ENCODE data around the gene UBE4A. TPM values are rescaled to one million over a fixed set of nuclear protein-coding genes. Genes with fewer than 3 reads are reported as not detected.

The UBE4A gene
- total RNA-seq, 1 experiment from 2014 or later, result 57.9 TPM

DNA sequence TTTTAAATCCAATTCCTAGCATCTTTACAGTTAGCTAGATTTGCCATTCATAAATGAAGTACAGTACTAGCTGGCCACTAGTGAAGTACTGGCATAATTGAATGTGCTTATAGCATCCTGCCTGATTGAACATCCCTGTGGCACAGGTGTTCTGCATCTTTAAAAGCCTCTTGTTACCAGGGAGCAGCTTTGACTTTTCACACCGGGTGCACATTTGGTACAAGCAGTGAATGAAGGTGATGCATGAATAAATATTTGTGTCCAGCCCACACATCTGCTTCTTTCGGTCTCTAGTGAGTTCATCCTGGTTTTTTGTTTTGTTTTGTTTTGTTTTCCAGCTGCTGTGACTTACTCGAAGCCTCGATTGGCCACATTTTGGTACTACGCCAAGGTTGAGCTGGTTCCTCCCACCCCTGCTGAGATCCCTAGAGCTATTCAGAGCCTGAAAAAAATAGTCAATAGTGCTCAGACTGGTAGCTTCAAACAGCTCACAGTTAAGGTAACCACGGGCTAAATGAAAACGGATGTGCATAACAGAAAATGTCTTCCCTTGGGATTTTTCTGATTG lies 47.3 kb downstream of the UBE4A start:
- Histone ChIP-seq H3K27ac (ENCODE audit: low read length) (peak overlapping the region; percentile 32), H3K9me3 (ENCODE audit: control insufficient read depth, insufficient read depth, low read depth, low read length) (no peaks in the 10 kb centered on the region), H3K4me3 (ENCODE audit: low read depth in 2 of 2, low read length in 2 of 2) (no peak overlapping the region), H3K36me3 (ENCODE audit: control insufficient read depth, insufficient read depth, low read length) (peaks cover 45% of the 10 kb centered on the region), H3K27me3 (ENCODE audit: control insufficient read depth, insufficient read depth, low read length) (no peaks in the 10 kb centered on the region), H3K4me1 (ENCODE audit: control insufficient read depth, insufficient read depth, low read length) (peaks cover 62% of the 10 kb centered on the region)
- BruUV-seq (replicated peaks), result no TSS peak
- POLR2A ChIA-PET, result interaction anchor here (0.6 kb wide), 1 partner anchor 14 kb away, joined by 12 read pairs; no protein-coding TSS in a partner anchor
- intact Hi-C loops (cut with micrococcal nuclease; ENCODE audit: unreplicated experiment) (no loop called here), in situ Hi-C loops (cut with HindIII; ENCODE audit: low pct_unique_long_range_greater_than_20kb, low sequenced_read_pairs) (no loop called here)
- no peak for TF ChIP-seq SIN3A (IDR thresholded peaks at IDR 0.05; ENCODE audit: borderline replicate concordance, insufficient read depth, low read depth, low read length)
- no peak for TF ChIP-seq TCF7L2 (IDR thresholded peaks at IDR 0.05; ENCODE audit: low read depth, low read length)
- TF ChIP-seq, protein P1, sequence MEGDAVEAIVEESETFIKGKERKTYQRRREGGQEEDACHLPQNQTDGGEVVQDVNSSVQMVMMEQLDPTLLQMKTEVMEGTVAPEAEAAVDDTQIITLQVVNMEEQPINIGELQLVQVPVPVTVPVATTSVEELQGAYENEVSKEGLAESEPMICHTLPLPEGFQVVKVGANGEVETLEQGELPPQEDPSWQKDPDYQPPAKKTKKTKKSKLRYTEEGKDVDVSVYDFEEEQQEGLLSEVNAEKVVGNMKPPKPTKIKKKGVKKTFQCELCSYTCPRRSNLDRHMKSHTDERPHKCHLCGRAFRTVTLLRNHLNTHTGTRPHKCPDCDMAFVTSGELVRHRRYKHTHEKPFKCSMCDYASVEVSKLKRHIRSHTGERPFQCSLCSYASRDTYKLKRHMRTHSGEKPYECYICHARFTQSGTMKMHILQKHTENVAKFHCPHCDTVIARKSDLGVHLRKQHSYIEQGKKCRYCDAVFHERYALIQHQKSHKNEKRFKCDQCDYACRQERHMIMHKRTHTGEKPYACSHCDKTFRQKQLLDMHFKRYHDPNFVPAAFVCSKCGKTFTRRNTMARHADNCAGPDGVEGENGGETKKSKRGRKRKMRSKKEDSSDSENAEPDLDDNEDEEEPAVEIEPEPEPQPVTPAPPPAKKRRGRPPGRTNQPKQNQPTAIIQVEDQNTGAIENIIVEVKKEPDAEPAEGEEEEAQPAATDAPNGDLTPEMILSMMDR (IDR thresholded peaks at IDR 0.05), result no peak
- TF ChIP-seq, protein P2, sequence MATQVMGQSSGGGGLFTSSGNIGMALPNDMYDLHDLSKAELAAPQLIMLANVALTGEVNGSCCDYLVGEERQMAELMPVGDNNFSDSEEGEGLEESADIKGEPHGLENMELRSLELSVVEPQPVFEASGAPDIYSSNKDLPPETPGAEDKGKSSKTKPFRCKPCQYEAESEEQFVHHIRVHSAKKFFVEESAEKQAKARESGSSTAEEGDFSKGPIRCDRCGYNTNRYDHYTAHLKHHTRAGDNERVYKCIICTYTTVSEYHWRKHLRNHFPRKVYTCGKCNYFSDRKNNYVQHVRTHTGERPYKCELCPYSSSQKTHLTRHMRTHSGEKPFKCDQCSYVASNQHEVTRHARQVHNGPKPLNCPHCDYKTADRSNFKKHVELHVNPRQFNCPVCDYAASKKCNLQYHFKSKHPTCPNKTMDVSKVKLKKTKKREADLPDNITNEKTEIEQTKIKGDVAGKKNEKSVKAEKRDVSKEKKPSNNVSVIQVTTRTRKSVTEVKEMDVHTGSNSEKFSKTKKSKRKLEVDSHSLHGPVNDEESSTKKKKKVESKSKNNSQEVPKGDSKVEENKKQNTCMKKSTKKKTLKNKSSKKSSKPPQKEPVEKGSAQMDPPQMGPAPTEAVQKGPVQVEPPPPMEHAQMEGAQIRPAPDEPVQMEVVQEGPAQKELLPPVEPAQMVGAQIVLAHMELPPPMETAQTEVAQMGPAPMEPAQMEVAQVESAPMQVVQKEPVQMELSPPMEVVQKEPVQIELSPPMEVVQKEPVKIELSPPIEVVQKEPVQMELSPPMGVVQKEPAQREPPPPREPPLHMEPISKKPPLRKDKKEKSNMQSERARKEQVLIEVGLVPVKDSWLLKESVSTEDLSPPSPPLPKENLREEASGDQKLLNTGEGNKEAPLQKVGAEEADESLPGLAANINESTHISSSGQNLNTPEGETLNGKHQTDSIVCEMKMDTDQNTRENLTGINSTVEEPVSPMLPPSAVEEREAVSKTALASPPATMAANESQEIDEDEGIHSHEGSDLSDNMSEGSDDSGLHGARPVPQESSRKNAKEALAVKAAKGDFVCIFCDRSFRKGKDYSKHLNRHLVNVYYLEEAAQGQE (IDR thresholded peaks at IDR 0.05; ENCODE audit: insufficient read depth in 1 of 2, low read depth in 2 of 2, low read length in 1 of 2), result no peak
- TF ChIP-seq POLR2AphosphoS5 (IDR thresholded peaks at IDR 0.05; ENCODE audit: low read depth, low read length), result no peak
- CTCF ChIA-PET, result no interaction called here
- no peak for ATAC-seq
- DNase-seq (ENCODE audit: low read depth, low spot score), result no peak

DNA sequence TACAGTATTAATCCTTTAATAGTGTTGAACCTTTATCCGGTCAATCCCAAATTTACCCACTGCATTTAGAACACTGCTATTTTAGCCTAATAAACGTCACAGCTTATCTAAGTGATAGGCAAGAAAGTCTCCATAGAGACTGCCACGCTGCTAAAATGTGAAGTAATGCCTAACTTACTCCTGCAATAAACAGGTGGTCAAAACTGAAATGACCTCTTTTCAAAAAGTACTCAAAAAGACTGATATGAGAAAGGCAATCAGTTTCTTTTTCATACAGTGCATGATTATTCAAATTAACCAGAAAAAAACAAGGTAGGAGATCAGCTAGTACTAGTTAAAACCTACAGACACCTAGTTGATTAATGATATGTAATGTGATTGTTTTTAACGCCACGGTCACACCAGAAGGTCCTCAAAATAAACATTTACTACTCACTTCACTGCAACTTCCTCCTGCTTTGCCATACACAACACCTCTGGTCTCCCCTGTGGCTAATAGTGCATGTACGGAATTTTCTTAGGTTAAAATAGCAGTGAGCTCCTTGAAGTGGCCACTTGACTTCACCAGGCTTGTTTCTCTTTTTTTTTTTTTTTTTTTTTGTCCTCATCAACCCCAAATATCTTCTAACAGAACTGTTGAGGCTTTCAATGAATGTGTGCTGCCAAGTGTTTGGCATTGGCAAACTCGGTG lies 50.8 kb downstream of the UBE4A start:
- ChIA-PET CTCF (interaction anchor here (0.7 kb wide), 1 partner anchor 16 kb away, joined by 3 read pairs; no protein-coding TSS in a partner anchor), POLR2A (interaction anchor here (0.6 kb wide), 2 partner anchors 88 to 160 kb away, joined by 4 read pairs; no protein-coding TSS in a partner anchor)
- no peaks in the 10 kb centered on the region for H3K9me3 ChIP-seq (ENCODE audit: control insufficient read depth, insufficient read depth, low read depth, low read length)
- H3K4me3 ChIP-seq (ENCODE audit: low read depth in 2 of 2, low read length in 2 of 2), result no peak overlapping the region
- in situ Hi-C loops (cut with HindIII; ENCODE audit: low pct_unique_long_range_greater_than_20kb, low sequenced_read_pairs), result no loop called here
- peak overlapping the region; percentile 62 for H3K27ac ChIP-seq (ENCODE audit: low read length)
- BruUV-seq (replicated peaks), result no TSS peak
- DNase-seq (ENCODE audit: low read depth, low spot score) (no peak), ATAC-seq (no peak)
- H3K4me1 ChIP-seq (ENCODE audit: control insufficient read depth, insufficient read depth, low read length), result peaks cover 67% of the 10 kb centered on the region
- H3K27me3 ChIP-seq (ENCODE audit: control insufficient read depth, insufficient read depth, low read length), result no peaks in the 10 kb centered on the region
- peaks cover 30% of the 10 kb centered on the region for H3K36me3 ChIP-seq (ENCODE audit: control insufficient read depth, insufficient read depth, low read length)
- TF ChIP-seq, protein P1 (IDR thresholded peaks at IDR 0.05), result no peak
- TF ChIP-seq POLR2AphosphoS5 (IDR thresholded peaks at IDR 0.05; ENCODE audit: low read depth, low read length), result 0 out of 2 replicates have a peak, but pooled peaks have one; percentile 34
- intact Hi-C loops (cut with micrococcal nuclease; ENCODE audit: unreplicated experiment), result no loop called here

Measured in Panc1 (cell line).